ENCODE data around the gene PPM1L. TPM values are rescaled to one million over a fixed set of nuclear protein-coding genes. Genes with fewer than 3 reads are reported as not detected.

PPM1L gene
- total RNA-seq, 1 experiment from 2014 or later: 10.6 TPM

DNA sequence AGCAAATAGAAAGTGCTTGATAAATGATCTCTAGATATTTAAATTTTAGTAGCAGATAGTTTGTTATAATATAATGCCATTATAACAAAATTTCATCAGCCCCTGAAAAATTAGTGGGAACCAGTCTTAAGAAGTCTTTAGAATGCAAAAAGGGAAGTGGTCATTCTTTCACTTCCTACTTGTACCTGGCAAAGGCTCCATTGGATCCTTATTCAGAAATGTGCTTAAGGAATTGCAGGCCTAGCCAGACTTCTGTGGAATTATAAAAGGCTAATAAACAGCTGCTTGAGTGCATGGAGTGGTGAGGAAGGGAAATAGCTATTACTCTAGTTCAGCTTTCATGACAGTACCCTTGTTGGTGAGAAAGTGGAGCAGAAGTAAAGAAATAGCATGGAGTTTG is 24.2 kb downstream of the PPM1L start:
- POLR2A ChIA-PET (ENCODE audit: low non-redundant PET): no interaction called here
- no peak for DNase-seq (ENCODE audit: low spot score)
- intact Hi-C loops (cut with micrococcal nuclease; ENCODE audit: unreplicated experiment): no loop called here
- Histone ChIP-seq H3K36me3 (ENCODE audit: insufficient read depth, low read length, poor library complexity, severe bottlenecking) (no peaks in the 10 kb centered on the region), H3K27me3 (replicated peaks; ENCODE audit: insufficient read depth, low read depth, low read length, poor library complexity) (no peaks in the 10 kb centered on the region), H3K9me3 (ENCODE audit: low read depth, low read length, poor library complexity, severe bottlenecking) (no peaks in the 10 kb centered on the region), H3K4me3 (ENCODE audit: low read depth, low read length, poor library complexity, severe bottlenecking) (no peak overlapping the region), H3K27ac (ENCODE audit: low read depth, low read length, poor library complexity, severe bottlenecking) (no peak overlapping the region), H3K4me1 (ENCODE audit: insufficient read depth, low read length, poor library complexity, severe bottlenecking) (peaks cover 9% of the 10 kb centered on the region)
- CTCF ChIA-PET: no interaction called here
- BruUV-seq (replicated peaks): no TSS peak
- no peak for TF ChIP-seq EZH2 (IDR thresholded peaks at IDR 0.05; ENCODE audit: borderline replicate concordance, low read depth, low read length, poor library complexity, severe bottlenecking)
- TF ChIP-seq, protein P1, sequence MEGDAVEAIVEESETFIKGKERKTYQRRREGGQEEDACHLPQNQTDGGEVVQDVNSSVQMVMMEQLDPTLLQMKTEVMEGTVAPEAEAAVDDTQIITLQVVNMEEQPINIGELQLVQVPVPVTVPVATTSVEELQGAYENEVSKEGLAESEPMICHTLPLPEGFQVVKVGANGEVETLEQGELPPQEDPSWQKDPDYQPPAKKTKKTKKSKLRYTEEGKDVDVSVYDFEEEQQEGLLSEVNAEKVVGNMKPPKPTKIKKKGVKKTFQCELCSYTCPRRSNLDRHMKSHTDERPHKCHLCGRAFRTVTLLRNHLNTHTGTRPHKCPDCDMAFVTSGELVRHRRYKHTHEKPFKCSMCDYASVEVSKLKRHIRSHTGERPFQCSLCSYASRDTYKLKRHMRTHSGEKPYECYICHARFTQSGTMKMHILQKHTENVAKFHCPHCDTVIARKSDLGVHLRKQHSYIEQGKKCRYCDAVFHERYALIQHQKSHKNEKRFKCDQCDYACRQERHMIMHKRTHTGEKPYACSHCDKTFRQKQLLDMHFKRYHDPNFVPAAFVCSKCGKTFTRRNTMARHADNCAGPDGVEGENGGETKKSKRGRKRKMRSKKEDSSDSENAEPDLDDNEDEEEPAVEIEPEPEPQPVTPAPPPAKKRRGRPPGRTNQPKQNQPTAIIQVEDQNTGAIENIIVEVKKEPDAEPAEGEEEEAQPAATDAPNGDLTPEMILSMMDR (conservative IDR thresholded peaks at IDR 0.05; ENCODE audit: low read depth, low read length): no peak

DNA sequence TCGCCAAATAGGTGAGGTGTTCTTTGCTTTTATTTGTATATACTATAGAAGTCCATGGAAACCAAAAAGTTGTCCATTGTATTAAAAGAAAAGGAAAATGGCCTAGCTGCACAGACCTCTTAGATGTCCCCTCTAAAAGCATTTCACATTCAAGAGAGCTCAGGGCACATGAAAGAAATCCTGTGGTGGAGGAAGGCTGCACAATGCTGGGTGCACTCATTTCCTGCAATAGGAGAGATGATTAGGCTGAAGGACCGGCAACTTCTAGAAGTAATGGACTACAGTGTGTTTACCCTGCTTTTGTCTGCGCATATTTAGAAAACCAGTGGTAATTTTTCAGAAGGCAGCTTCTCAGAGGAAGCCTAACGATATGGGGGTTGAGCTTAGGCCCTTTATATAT is 25.4 kb downstream of the PPM1L start:
- no peak overlapping the region for H3K27ac ChIP-seq (ENCODE audit: low read depth, low read length, poor library complexity, severe bottlenecking)
- BruUV-seq (replicated peaks): no TSS peak
- TF ChIP-seq, protein P1 (conservative IDR thresholded peaks at IDR 0.05; ENCODE audit: low read depth, low read length): no peak
- no peak for DNase-seq (ENCODE audit: low spot score)
- ChIA-PET POLR2A (ENCODE audit: low non-redundant PET) (no interaction called here), CTCF (no interaction called here)
- H3K4me1 ChIP-seq (ENCODE audit: insufficient read depth, low read length, poor library complexity, severe bottlenecking): peaks cover 9% of the 10 kb centered on the region
- no peaks in the 10 kb centered on the region for H3K9me3 ChIP-seq (ENCODE audit: low read depth, low read length, poor library complexity, severe bottlenecking)
- no peaks in the 10 kb centered on the region for H3K36me3 ChIP-seq (ENCODE audit: insufficient read depth, low read length, poor library complexity, severe bottlenecking)
- H3K27me3 ChIP-seq (replicated peaks; ENCODE audit: insufficient read depth, low read depth, low read length, poor library complexity): no peaks in the 10 kb centered on the region
- H3K4me3 ChIP-seq (ENCODE audit: low read depth, low read length, poor library complexity, severe bottlenecking): no peak overlapping the region
- intact Hi-C loops (cut with micrococcal nuclease; ENCODE audit: unreplicated experiment): no loop called here

DNA sequence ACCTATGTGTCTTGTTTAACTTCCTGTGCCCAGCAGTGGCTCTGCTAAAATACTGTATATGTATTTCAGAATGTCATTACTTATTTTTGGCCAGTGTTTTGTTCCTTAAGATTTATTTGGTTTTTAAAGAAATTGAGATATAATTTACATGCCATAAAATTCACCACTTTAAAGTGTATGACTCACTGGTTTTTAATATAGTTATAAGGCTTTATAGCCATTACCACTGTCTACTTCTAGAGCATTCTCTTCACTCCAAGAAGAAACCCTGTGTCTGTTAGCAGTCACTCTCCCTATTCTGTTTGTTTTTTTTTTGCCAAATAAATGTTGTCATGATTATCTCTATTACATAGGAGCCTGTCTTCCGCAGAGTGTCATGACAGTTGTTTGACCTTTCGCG is 25.8 kb downstream of the PPM1L start:
- ChIA-PET CTCF (no interaction called here), POLR2A (ENCODE audit: low non-redundant PET) (no interaction called here)
- BruUV-seq (replicated peaks): no TSS peak
- no peak for DNase-seq (ENCODE audit: low spot score)
- Histone ChIP-seq H3K36me3 (ENCODE audit: insufficient read depth, low read length, poor library complexity, severe bottlenecking) (no peaks in the 10 kb centered on the region), H3K27me3 (replicated peaks; ENCODE audit: insufficient read depth, low read depth, low read length, poor library complexity) (no peaks in the 10 kb centered on the region), H3K9me3 (ENCODE audit: low read depth, low read length, poor library complexity, severe bottlenecking) (no peaks in the 10 kb centered on the region), H3K4me1 (ENCODE audit: insufficient read depth, low read length, poor library complexity, severe bottlenecking) (peaks cover 9% of the 10 kb centered on the region), H3K4me3 (ENCODE audit: low read depth, low read length, poor library complexity, severe bottlenecking) (no peak overlapping the region), H3K27ac (ENCODE audit: low read depth, low read length, poor library complexity, severe bottlenecking) (no peak overlapping the region)
- no peak for TF ChIP-seq EZH2 (IDR thresholded peaks at IDR 0.05; ENCODE audit: borderline replicate concordance, low read depth, low read length, poor library complexity, severe bottlenecking)
- TF ChIP-seq, protein P1 (conservative IDR thresholded peaks at IDR 0.05; ENCODE audit: low read depth, low read length): no peak
- intact Hi-C loops (cut with micrococcal nuclease; ENCODE audit: unreplicated experiment): no loop called here
